Measurements from ENCODE around the gene RAB3GAP2.

DNA sequence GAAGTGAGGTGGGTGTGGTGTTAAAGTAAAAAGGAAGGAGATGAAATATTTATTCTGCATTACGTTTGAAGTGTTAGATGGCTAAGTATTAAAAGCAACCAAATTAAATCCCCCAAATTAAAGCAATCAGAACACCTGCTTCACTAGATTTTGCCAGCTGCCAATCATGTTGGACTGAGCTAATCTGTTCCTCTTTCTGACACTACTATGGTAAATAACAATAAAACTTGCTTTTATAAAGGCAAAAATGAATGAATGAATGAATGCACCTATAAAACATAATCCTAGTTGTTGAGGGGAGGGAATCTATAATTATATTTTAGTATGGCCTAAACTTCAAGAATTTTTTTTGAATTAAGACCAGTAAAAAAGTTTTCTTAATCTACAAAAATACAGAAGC is 51.0 kb downstream of the RAB3GAP2 start:
- TF ChIP-seq POLR2AphosphoS5 (IDR thresholded peaks at IDR 0.05; ENCODE audit: borderline replicate concordance, low read depth, low read length) = no peak
- no peak for TF ChIP-seq EZH2 (IDR thresholded peaks at IDR 0.05)
- TF ChIP-seq FOXP2 (optimal IDR thresholded peaks at IDR 0.05; ENCODE audit: control extremely low read depth, extremely low read length, insufficient read depth) = no peak

All from SK-N-MC (cell line).